ENCODE data around the gene KRT81.

The KRT81 gene

DNA sequence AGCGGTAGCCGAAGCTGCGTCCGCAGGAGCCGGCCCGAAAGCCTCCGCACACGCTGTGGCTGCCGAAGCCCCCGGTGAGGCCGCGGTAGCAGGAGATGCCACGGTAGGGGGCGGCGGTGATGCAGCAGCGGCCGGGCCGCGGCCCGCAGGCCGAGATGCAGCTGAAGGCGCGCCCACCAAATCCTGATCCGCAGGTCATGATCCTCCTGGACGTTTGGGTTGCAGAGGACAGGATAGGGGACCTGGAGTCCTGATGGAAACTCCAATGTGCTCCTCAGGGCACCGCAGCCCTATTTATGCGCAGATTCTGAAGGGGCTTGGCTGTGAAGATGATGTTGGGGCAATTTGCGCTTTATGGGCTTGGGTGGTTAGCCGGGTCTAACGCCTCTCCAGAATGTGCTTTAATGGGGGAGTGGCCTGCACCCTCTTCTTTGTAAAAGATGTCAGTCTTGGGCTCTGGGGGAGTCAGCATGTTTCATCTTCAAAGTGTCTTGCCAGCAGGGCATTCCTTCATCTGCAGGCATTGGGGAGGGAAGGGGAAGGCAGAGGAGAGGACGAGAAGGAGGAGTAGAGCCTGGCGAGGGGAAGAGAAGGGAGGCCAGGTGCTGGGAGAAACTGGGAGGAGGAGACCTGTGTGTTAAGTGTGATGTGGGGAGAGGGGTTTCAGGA lies at the start of gene KRT81:
KRT81 (minus strand) TSS at position 268 of the 669 bp plus-strand sequence; CDS start at position 199, 69 bp downstream.
- no peak for TF ChIP-seq ZFX (IDR thresholded peaks at IDR 0.05)
- TF ChIP-seq, protein P1, sequence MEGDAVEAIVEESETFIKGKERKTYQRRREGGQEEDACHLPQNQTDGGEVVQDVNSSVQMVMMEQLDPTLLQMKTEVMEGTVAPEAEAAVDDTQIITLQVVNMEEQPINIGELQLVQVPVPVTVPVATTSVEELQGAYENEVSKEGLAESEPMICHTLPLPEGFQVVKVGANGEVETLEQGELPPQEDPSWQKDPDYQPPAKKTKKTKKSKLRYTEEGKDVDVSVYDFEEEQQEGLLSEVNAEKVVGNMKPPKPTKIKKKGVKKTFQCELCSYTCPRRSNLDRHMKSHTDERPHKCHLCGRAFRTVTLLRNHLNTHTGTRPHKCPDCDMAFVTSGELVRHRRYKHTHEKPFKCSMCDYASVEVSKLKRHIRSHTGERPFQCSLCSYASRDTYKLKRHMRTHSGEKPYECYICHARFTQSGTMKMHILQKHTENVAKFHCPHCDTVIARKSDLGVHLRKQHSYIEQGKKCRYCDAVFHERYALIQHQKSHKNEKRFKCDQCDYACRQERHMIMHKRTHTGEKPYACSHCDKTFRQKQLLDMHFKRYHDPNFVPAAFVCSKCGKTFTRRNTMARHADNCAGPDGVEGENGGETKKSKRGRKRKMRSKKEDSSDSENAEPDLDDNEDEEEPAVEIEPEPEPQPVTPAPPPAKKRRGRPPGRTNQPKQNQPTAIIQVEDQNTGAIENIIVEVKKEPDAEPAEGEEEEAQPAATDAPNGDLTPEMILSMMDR (conservative IDR thresholded peaks at IDR 0.05), result no peak
- no peak within 1 kb of the TSS for H3K27ac ChIP-seq

DNA sequence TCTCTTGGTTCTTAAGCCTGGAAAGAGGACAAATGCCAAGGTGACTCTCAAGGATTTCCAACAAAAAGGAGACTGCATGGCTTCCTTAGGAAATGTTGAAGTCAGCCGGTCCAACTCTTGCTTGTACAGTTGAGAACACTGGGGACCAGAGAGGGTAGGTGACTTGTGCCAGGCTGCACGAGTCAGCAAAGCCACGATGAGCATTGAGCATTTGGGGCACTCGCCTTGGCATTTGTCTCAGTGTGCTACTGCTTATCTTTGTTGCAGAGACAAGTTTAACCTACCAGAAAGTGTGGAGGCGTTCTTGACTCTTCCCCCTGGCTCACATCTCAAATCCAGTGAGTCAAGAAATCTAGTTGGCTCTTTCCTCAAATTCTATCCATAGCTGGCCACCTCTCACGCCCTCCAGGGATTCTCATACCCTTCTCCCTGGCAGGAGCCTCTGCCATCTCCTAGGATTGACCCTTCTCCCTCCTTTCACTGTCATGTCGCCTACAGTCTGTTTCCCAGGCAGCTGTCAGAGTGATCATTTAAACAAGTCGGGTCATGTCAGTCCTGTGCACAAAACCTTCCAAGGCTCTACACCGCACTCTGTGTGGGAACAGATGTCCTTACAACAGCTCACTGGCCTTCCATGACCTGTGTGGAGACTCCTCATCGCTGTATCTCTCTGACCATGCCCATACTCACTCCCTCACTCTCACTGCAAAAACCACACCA lies 47.1 kb upstream of the KRT81 start:
- no peak for TF ChIP-seq ZFX (IDR thresholded peaks at IDR 0.05)
- TF ChIP-seq, protein P1 (conservative IDR thresholded peaks at IDR 0.05), result no peak
- H3K27ac ChIP-seq, result peak overlapping the region; percentile 0; the same call in 1 of the 2 replicates

DNA sequence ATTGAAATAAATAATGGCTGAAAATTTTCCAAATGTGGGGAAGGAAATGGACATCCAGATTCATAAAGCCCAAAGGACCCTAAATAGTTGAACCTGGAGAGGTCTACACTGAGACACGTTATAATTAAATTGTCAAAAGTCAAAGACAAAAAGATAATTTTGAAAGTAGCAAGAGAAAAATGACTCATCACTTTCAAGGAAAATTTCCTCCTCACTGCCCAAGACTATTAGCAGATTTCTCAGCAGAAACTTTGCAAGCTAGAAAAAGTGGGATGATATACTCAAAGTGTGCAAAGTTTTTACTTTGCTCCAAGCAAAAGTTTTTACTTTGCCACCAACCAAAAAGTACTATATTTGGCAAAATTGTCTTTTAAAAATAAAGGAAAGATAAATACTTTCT lies 45.7 kb upstream of the KRT81 start:
- no peak for TF ChIP-seq ZFX (IDR thresholded peaks at IDR 0.05)
- TF ChIP-seq, protein P1 (conservative IDR thresholded peaks at IDR 0.05), result no peak
- H3K27ac ChIP-seq, result no peak overlapping the region

DNA sequence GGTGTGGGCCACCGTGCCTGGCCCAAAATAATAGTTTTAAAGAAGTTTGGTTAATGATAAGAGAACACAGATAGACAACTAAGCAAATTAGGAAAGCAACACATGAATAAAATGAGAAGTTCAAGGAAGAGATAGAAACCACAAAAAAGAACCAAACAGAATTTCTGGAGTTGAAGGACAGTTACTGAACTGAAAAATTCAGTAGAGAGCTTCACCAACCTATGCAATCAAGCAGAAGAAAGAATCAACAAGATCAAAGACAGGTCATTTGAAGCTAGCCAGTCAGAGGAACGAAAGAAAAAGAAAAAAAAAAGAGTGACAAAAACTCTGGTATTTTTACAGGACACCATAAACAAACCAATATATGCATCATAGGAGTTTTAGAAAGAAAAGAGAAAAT lies 45.3 kb upstream of the KRT81 start:
- TF ChIP-seq, protein P1 (conservative IDR thresholded peaks at IDR 0.05), result no peak
- TF ChIP-seq ZFX (IDR thresholded peaks at IDR 0.05), result no peak
- no peak overlapping the region for H3K27ac ChIP-seq

DNA sequence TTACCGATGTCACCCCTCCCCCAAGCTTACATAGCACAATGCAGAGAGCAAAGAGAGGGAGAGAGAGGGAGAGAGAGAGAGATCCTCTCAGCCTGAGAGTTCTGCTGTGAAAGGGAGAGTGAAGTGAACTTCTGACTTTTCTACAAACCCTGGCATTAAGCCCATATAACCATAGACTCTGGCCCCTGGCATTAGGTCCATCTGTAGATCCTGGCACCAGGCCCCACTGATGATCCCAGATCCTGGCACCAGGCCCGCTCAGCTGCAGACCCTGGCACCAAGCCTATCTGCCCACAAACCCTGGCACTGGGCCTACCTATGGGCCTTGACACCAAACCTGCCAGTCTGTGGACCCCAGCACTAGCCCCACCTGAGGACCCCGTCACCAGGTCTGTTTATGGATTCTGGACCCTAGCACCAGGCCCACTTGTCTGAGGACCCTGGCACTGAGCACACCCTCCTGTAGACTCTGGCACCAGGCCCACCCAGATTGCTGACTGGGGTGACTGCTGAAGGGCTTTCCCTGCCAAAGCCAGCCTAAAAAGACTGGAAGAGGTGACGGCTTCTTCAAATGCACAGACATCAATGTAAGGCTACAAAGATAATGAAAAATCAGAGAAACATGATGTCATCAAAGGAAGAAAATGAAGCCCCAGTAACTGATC lies 44.4 kb upstream of the KRT81 start:
- TF ChIP-seq ZFX (IDR thresholded peaks at IDR 0.05), result no peak
- TF ChIP-seq, protein P1 (conservative IDR thresholded peaks at IDR 0.05), result no peak

DNA sequence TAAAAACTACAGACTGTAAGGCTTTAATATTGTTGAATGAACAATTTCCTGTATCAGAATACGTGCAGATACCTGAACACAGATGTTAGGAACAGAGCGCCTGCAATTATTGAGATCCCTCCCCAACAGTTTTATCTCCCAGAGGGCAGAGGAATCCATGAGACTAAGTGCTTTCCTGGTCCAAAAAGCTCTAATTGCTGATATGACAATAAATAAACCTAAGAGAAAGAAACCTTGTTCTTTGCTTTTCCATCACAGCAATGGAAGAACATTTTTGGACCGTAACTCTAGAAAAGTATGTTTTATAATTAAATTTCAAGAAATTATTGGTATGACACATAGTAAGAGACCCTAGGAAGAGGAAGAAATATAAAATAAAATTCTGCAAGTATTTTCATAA lies 42.9 kb upstream of the KRT81 start:
- TF ChIP-seq, protein P1 (conservative IDR thresholded peaks at IDR 0.05), result no peak
- TF ChIP-seq ZFX (IDR thresholded peaks at IDR 0.05), result no peak
- H3K27ac ChIP-seq, result no peak overlapping the region

More for the DNA sequence above, 44.4 kb upstream of the KRT81 start:
- no peak overlapping the region for H3K27ac ChIP-seq

DNA sequence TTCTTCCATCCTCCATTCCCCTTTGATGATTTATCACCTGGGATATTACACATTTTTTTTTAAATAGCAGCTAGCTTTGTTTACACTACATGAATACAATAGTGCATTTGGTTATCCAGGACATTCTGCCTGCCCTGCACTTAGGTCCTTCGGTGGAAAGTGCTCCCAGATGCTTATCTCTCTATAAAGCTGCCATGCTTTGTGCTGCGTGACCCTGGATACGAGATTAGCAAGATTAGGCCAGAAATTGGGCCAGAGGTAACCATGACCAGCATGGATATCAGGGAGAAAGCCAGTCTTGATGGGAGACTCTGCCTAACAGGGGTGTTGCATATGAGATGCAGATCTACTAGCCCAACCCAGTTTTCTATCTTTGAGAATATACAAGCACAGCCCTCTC lies 42.0 kb upstream of the KRT81 start:
- no peak for TF ChIP-seq ZFX (IDR thresholded peaks at IDR 0.05)
- TF ChIP-seq, protein P1 (conservative IDR thresholded peaks at IDR 0.05), result no peak
- H3K27ac ChIP-seq, result no peak overlapping the region

All from C4-2B (cell line).